WI38 (cell line): ENCODE results near the gene YLPM1.

Source experiments
- H3K4me3 ChIP-seq: 2 replicates; pipeline ENCODE4 v1.5.1; 2011; ENCODE audit warnings: low read depth, mild to moderate bottlenecking, control low read depth, low read length
- TF ChIP-seq, protein P1 (sequence below): IDR thresholded peaks from 2 replicates; pipeline ENCODE4 v1.5.1; 2012; ENCODE audit warnings: low read depth, mild to moderate bottlenecking, control low read depth, low read length

YLPM1 gene

DNA sequence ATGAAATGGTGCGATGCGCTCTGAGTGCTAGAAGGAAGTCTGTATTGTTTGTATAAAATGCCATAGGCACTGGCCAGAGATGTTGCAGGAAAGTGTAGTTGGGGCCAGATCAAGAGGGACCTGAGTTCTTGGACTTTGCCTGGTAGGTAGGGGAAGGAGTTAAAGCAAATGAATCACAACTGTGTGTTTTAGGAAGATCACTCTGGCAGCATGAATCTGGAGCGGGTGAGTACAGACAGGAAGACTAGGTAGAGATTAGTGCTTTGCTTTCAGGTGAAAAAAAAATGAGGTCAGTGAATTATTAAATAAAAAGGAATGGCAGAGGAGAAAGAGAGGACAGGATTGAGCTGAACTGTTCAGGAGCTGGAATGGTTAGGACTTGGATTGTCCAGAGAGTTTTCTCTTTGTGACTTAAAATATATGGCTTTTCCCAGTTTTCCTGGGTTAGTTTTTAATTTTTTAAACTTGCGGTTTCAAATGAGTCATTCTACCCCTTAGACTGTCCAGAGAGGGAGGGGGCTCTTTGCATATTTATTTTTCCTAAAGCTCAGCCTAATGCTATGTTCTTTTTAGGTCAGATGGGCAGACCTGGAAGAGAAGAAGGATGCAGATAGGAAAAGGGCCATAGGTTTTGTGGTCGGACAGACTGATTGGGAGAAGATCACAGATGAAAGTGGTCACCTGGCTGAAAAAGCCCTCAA lies 71.7 kb downstream of the YLPM1 start:
- no peak overlapping the region for H3K4me3 ChIP-seq
- TF ChIP-seq, protein P1, sequence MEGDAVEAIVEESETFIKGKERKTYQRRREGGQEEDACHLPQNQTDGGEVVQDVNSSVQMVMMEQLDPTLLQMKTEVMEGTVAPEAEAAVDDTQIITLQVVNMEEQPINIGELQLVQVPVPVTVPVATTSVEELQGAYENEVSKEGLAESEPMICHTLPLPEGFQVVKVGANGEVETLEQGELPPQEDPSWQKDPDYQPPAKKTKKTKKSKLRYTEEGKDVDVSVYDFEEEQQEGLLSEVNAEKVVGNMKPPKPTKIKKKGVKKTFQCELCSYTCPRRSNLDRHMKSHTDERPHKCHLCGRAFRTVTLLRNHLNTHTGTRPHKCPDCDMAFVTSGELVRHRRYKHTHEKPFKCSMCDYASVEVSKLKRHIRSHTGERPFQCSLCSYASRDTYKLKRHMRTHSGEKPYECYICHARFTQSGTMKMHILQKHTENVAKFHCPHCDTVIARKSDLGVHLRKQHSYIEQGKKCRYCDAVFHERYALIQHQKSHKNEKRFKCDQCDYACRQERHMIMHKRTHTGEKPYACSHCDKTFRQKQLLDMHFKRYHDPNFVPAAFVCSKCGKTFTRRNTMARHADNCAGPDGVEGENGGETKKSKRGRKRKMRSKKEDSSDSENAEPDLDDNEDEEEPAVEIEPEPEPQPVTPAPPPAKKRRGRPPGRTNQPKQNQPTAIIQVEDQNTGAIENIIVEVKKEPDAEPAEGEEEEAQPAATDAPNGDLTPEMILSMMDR = no peak

DNA sequence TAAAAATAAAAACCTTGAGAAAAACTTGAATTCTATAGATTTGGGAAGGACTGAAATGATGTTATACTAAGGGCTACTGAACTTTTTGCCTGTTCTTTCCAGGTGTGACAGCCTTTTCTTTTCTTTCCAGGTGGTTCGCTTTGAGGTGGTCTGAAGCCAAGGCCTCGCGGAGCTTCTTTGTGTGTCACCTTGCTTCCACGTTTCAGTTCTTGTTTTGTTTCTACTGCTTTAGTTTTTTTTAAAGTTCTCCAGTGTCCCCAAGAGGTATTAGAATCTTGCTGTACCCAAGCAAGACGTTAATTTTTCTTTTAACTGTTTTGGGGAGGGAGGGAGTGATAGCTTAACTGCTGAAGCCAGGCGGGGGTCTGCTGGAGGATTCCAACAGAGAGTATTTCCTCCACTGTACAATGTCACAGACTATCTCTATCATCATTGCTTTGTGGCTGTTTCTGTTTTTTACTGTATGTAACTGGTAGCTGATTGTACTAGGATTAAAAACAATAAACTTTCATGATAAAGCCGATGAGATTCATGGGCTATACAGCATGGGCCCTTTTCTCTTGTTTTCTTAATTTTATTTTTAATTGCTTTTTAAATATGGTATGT lies 72.6 kb downstream of the YLPM1 start:
- TF ChIP-seq, protein P1 = no peak
- no peak overlapping the region for H3K4me3 ChIP-seq

DNA sequence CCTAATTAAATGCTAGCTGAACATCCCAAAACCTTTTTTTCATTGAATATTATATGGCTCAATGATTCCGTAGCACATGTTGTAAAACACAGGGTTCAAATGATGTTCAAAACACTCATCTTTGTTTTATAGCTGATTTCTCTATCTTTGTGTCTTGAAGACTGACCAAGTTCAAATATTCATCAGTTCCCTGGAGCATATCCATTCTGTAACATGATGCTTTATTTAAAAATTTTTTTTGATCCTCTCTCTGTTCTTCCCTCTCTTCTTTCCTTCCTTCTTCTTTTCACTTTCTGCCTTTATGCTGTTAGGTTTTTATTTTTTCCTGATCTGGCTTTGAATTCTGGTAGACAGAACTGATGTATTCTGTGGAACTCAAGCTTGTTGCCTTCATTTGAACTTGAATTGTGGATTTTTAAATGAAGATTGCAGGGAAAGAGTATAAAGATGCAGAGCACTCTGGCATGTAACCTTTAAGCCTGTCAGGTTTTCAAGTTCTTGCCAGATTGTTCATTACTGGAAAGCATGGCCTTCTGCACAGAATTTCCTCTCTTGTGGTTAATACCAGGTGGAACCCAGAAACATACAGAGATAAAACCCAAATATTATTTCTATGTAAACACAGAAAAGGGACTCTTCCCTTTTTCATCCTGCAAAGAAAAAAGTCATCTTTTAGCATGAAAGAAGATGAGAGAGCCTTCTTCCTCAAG lies 73.3 kb downstream of the YLPM1 start:
- no peak overlapping the region for H3K4me3 ChIP-seq
- TF ChIP-seq, protein P1 = no peak

DNA sequence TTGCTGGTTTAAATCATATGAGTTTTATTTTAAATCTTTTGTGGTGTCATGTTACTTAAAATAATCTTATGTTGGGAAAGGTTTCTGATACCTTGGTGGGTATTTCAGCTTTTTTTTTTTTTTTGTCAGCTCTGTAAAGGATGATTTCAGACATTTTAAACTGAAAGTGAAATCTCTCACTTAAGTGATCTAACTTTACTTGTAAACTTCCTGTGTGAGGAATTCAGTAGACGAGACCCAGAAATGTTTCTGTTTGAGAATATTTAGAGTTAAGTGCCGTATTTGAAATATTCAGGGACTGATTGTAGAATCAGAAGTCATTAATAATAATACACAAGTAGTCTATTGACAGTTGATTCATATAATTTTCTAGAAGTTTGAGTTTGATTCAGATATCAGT lies 75.0 kb downstream of the YLPM1 start:
- TF ChIP-seq, protein P1 = no peak
- no peak overlapping the region for H3K4me3 ChIP-seq

DNA sequence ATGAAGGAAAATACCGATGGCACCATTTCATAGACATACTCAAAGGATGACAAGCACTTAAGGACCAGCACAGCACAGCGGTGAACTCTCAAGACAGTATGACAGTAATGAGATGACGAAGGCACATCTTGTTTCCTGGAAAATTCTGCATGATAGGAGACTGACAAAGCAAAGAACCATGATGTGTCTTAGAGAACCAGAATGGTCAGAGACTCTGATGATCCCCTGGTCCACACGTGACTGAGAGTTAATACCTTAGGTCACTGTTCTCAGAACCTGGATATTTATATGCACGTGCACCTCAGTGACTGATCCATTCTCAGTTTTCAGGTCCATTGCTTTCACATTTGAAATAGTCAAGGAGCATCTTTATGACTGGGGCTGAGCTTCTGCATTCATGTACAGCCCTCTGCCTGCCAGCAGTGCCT lies 77.5 kb downstream of the YLPM1 start:
- TF ChIP-seq, protein P1 = no peak
- H3K4me3 ChIP-seq = no peak overlapping the region

DNA sequence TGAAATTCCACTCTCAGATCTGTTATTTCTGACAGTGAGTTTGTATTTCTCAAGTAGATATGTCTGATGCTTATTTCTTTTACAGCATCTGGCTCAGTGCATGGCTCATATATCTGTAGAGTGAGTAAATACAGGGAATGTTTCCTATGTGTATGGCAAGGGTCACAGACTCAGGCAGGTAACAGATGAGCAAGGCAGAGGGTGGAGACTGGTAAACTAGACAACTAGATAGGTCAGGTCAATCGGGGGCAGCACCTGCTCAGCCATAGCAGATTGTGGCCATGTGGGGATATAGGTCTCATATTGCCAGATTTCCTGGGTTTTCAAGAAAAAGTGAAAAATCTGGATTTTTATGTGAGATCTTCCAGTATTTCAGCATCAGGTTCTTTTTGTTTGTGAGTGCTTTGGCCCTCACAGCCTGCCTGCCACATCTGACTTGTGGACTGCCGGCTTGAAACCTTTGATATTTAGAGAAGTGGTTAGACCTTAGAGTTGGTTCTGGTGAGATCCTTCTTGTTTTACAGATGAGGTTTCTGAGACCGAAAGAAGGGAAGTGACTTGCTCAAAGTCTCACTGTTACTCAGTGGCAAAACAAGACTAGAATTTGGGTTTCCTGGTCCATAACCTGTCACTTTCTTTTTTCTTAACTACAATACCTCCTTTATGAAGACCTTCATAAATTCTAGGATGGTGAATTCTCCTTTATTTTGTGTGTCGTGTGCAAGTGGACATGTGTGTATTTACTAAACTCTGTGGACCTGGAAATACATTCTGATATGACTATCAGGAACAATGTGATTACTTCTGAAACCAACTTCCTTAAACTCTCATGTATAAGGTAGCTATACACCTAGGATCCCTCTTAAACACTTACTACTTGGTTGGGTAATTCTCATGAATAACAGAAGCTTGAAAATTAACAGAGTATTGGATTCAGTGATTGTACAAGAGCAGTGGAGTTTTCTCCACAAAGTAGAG lies 78.4 kb downstream of the YLPM1 start:
- TF ChIP-seq, protein P1 = no peak
- H3K4me3 ChIP-seq = no peak overlapping the region
